MM.1S (cell line): ENCODE data around the gene RHOT1.

Source experiments
- EZH2 ChIP-seq: fragments of 300-600 bp; sonication (generic); optimal IDR thresholded peaks from 2 replicates; pipeline ENCODE3; 2017; ENCODE audit warnings: low read depth, mild to moderate bottlenecking, antibody characterized with exemption, low read length, mixed read lengths
- TF ChIP-seq, protein P1 (sequence below): fragments of 300-600 bp; sonication (generic); IDR thresholded peaks from 2 replicates; pipeline ENCODE4 v1.5.1; 2016; ENCODE audit warnings: antibody characterized with exemption, low read length, mixed read lengths

DNA sequence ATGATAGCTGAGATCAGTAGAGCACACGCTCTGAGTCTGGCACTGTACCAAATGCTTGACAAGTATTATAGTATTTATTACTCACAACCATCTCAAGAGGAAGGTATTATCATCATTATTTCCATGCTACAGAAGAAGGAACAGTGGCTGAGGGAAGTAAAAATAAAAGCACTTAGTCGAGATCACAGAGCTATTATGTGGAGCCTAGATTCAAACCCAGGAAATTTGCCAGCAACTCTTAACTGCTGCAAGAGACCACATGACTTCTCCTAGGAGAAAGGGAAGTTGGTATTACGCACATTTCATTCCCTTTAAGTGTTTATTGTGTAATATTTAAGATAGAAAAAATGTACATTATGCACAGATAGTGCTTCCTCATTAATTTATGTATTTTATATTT, 1.0 kb upstream of the RHOT1 start:
- TF ChIP-seq, protein P1, sequence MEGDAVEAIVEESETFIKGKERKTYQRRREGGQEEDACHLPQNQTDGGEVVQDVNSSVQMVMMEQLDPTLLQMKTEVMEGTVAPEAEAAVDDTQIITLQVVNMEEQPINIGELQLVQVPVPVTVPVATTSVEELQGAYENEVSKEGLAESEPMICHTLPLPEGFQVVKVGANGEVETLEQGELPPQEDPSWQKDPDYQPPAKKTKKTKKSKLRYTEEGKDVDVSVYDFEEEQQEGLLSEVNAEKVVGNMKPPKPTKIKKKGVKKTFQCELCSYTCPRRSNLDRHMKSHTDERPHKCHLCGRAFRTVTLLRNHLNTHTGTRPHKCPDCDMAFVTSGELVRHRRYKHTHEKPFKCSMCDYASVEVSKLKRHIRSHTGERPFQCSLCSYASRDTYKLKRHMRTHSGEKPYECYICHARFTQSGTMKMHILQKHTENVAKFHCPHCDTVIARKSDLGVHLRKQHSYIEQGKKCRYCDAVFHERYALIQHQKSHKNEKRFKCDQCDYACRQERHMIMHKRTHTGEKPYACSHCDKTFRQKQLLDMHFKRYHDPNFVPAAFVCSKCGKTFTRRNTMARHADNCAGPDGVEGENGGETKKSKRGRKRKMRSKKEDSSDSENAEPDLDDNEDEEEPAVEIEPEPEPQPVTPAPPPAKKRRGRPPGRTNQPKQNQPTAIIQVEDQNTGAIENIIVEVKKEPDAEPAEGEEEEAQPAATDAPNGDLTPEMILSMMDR = no peak
- TF ChIP-seq EZH2 = no peak
